Measurements from ENCODE around the gene HMG20B.

DNA sequence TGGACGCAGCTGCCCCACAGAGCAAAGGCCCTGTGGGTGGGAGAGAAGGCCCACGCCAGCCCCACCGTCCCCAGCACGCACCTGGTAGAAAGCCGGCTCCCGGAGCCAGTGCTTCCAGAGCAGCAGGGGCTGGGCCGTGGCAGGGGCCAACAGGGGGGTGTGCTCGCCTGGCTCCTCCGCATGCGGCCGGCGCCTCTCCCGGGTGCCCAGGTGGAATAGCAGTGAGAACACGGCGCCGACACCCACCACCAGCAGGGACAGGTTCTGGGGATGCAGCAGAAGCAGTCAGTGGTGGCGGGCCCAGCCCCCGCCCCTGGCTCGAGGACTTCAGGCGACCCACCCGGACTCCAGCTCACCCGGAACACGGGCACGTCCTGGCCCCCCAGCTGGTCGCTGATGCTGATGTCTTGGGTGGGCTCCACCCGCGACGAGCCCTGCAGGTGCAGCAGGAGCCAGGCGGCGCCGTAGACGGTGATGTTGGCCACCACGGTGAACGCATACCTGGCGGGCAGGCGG is 24.9 kb upstream of the HMG20B start:
- no peak for TF ChIP-seq SPI1 (IDR thresholded peaks at IDR 0.05; ENCODE audit: borderline replicate concordance, low read depth)
- TF ChIP-seq, protein P1, sequence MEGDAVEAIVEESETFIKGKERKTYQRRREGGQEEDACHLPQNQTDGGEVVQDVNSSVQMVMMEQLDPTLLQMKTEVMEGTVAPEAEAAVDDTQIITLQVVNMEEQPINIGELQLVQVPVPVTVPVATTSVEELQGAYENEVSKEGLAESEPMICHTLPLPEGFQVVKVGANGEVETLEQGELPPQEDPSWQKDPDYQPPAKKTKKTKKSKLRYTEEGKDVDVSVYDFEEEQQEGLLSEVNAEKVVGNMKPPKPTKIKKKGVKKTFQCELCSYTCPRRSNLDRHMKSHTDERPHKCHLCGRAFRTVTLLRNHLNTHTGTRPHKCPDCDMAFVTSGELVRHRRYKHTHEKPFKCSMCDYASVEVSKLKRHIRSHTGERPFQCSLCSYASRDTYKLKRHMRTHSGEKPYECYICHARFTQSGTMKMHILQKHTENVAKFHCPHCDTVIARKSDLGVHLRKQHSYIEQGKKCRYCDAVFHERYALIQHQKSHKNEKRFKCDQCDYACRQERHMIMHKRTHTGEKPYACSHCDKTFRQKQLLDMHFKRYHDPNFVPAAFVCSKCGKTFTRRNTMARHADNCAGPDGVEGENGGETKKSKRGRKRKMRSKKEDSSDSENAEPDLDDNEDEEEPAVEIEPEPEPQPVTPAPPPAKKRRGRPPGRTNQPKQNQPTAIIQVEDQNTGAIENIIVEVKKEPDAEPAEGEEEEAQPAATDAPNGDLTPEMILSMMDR (IDR thresholded peaks at IDR 0.05; ENCODE audit: insufficient read depth, low read length), result no peak
- no peak for TF ChIP-seq POLR2AphosphoS5 (IDR thresholded peaks at IDR 0.05; ENCODE audit: low read depth)

All from HL-60 (cell line).